G401.6 (cell line): ENCODE measurements around the gene EPDR1.

Source experiments
- FAIRE-seq: peaks from 2 replicates; lab custom pipeline; 2012; peaks lifted over from hg19 to GRCh38; lab: Jason Lieb, UNC

Gene EPDR1

DNA sequence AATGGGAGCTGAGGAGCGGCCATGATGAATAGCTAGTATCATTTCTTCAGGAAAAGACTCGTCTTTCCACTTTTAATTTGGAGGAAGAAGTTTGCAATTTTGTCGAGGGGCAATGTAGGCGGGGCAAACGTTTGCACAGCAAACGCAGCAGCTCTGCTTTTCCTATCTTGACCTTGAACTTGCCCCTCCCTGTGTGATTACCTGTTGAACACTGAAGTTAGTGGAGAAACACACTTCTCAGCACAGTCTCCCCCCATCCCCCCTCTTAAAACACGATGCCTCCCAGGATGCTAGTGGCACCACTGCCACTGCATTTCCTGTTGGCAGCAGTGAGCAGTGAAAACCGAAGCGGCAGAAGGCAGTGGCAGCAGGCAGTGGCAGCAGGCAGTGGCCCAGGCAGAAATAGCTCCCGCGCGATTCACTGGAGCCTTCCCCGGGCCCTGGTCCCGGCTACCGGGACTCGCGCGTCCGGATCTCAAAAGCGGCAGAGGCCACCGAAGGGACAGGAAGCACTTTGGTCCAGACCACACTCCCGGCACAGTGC lies at the start of gene EPDR1:
TSS of gene EPDR1 (plus strand) at position 336 of the 544 bp plus-strand sequence. CDS start 300 bp downstream, outside the sequence.
- FAIRE-seq = no peak

DNA sequence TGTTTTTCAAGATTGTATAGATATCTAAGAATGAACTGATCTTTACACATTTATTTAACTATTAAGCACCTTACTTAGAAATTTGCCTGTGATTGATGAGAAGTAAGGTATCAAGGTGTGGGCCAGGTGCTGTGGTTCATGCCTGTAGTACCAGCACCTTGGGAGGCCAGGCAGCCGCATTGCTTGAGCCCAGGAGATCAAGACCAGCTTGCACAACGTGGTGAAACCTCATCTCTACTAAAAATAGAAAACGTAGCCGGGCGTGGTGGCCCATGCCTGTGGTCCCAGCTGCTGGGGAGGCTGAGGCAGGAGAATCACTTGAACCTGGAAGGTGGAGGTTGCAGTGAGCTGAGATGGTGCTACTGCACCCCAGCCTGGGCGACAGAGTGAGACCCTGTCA lies 38.4 kb upstream of the EPDR1 start:
- no peak for FAIRE-seq

DNA sequence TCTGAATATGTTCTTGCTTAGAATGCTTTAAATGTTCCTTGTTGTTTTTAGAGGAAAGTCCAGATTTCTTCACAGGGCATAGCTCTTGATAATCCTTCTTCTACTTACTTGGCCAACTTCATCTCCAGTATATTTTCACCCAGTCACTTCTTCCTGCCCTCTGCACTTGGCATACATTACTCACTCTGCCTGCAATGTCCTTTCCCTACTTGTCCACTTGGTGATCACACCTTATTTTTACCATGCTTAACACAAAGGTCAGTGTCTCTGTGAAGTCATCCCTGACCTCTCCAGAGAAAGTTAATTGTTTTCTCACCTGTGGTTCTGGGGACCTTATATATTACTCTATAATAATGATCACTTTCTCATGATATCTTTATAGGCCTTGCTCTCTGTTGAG lies 27.1 kb upstream of the EPDR1 start:
- no peak for FAIRE-seq

DNA sequence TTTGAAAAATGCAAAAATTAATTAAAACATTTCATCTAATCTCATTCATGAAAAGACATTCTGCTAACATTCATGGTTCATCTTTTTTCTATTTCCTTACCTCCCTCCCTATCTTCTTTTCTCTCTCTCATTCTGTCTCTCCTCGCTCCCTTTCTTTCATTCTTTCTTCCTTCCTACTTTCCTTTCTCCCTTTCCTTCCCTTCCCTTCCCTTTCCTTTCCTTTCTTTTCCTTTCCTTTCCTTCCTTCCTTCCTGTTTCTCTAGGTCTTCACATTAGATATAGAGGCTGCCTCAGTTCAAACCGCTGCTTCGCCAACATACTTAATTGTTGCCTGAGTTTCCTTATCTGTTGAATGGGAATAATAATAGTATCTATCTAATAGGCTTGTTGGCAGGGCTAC lies 25.8 kb upstream of the EPDR1 start:
- FAIRE-seq = no peak

DNA sequence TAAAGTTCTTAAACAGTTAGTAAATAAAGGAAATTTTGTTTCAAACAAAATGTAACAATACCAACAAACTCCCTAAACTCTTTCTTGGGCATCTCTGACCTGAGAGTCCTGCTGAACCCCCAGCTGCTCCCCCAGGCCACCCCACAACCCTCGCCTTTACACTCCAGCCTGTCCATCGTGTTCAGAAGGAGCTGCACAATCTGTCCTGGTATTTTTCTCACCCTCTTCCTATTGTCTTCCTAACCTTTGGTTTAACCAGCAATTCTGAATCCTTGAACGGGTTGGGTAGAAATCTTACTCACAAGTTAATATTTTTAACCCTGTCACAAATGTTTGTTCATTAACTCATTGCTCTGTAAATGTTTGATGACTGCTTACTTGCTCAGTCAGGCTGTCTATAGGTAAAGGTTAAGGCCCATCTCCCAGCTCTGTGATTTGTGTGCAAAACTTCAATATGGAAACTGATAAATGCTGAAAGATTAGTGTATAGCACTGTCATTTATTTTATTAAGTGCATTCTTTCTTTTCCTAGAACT lies 20.7 kb upstream of the EPDR1 start:
- FAIRE-seq = no peak

DNA sequence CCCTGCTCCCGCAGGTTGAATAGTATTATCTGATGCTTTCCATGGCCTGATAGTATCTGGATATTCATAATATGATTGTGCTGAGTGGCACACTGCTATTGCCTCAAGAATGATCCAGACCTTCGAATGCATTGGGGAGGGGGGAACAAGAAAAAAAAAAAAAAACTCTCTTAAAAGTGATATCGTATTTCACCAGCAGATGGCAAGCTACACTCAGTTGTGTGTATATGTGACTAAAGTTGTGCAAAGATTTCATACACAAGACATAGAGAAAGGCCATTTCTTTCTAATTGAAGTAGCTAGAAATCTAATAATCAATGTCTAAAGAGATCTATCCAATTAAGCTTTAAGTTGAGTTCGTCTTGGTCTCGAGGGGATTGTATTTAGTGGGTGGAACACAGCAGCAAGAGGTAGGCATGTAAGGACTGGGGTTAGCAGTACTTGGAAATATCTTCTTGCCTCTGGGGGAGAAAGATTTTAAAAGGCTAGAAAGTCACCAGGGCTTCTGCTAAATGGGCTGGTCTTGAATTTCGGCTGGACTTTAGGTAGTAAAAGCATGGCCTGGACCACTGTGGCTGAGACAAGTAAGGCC lies 19.1 kb upstream of the EPDR1 start:
- FAIRE-seq = peak; percentile 57

DNA sequence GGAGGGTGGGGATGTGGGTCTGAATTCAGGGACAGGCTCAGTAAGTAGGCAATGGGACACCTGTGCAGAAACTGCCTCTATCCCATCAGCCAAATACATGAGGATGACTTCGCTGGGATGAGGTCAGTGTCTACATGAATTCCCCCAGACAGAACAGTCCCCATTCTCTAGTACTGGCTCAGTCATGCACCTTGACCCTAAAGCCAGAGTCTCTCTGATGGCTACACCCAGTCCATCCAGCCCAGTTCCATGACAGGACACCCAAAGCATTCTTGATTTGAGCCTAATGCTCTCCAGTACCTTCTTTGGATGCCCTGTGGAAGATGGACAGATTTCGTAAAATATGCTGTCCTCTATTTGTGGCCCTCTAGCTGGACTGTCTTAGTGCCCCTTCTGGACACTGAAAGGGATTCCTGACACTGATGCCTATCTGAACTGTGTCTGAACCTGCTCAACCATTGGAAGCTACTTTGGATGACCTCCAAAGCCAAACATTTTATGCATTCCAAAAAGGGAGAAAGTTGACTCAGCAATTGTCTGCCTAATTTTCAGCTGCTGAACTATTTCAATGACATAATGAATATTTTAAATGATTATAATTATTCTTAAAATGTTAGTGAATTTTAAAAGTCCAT lies 18.4 kb upstream of the EPDR1 start:
- FAIRE-seq = no peak

DNA sequence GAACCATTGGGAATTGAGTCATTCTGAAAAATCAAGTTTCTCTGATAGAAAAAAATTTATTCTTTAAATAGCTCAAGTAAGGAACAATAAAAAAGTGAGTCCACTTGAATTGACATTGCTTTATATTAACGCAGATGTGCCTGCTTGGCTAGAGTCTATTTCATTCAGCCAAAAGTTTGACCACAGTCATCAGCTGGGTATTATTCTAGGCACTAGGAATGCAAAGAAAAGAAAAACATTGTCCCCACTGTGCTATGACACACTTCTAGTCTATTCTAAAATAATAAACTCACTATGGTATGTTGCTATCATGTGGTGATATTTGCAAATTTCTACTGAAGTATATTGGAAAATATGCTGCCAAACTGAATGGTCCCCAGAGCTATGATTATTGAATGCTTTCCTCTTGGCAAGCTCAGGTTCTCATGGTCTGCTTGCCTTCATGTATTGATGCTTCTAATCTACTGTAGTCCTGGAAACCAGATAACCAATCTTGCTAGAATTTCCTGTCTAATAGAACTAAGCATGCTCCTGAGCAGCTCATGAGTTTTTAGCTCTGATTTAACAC lies 12.1 kb upstream of the EPDR1 start:
- FAIRE-seq = no peak

DNA sequence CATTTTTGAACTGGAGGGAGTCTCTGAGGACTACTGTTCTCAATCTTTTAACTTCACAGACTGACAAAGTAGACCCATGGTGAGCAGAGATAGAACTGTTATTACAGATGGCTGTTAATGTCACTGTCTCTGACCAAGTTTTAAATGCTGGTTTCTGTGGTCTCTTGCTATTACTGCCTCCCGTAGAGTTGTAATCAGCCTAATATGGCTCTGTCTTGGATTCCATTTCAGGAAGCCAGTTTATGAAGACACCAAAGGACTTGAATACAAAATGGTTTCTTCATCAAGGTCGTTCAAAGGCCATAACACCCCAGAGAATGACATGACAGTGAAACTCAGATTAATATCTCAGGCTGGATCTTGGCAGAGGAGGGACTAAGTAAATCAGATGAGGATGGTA lies 7.7 kb upstream of the EPDR1 start:
- FAIRE-seq = no peak

DNA sequence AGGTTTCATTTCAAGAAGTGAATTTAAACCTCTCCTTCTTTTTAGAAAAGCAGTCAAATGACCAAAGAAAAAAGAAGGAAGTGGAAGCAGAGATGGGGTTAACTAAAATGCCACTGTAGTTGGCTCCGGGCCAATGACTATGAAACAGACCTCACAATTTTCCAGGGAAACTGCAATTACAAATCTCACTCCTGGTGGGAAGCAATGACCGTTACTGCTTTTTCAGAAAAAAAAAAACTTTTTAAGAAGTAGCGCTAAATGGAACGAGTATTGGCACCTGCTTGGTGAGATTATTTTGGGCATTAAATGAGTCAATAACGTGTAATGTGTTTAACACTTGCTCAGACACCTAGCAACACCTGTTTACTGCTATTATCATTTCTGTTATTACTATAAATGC lies 5.0 kb upstream of the EPDR1 start:
- FAIRE-seq = no peak

DNA sequence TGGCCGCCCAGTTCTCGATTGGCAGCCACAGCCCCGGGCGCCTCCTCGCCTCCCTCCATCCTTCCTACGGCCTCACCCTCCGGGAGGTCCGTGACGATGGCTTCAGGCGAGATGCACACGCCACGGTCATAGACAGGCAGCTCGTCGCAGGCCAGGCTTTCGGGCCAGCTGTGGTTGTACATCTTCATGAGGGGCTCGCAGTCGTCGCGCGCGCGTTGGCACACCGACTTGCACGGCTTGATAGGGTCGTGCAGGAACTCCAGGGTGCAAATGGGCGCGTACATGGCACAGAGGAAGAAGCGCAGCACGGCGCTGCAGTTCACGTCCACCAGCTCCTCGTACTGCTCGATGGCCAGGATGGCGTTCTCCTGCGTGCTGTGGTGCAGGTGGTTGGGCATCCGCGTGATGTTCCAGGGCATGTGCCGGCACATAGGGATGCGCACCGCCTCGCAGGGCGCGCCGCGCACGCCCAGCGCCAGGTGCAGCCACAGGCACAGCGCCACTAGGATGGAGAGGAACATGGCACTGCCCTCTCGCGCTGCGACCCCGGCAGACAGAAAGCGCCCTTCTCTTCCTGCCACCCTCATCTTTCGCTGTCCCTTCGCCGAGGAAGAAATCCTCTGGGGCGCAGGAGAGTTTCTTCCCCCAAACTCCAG lies 4.3 kb upstream of the EPDR1 start:
- no peak for FAIRE-seq

DNA sequence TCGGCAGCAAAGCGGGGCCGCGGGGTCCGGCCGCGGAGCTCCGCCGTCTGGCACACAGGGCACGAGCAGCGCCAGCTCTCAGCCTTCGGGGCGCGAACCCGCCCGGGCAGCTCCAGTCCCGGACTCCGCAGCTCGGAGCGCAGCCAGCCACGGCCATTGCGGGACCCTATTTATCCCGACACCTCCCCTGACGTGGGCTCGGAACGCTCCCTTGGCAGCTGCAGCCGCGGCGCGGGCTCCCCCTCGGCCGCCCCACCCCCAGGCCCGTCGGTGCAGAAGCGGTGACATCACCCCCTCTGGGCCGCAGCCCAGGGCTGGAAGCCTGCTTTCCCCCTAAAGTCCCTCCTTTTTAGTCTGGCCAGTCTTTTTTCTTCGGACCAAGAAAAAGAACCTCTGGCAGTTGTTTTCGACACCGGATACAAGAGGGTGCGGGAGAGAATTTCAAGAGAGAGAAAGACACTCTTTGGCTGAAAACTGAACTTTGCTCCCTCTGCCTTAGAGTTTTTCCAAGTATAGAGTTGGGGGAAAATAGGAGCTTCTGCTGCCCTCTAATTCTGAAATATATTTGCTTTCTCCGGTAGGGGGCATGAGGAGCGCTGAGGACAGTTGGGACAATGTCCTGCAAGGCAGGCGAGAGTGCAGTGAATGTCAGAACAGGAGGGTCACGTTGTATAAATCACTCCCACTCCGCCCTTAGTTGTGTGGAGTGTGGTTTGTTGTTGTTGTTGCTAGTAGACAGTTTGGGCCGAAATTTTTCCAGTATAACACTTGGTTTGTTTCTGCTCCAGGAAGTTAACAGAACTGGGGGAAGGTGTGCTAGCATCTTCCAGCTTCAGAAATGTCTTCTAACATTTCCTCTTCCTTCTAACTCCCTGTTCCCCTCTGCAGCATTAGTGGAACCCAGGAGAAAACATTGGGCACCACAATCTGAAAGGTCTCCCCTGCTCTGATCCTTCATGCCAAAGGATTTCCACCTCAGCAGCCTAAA lies 3.5 kb upstream of the EPDR1 start, which contains the start of gene SFRP4:
TSS of gene SFRP4 (minus strand) at position 145 of the 988 bp plus-strand sequence. CDS start 280 bp downstream, outside the sequence.
- FAIRE-seq = no peak

DNA sequence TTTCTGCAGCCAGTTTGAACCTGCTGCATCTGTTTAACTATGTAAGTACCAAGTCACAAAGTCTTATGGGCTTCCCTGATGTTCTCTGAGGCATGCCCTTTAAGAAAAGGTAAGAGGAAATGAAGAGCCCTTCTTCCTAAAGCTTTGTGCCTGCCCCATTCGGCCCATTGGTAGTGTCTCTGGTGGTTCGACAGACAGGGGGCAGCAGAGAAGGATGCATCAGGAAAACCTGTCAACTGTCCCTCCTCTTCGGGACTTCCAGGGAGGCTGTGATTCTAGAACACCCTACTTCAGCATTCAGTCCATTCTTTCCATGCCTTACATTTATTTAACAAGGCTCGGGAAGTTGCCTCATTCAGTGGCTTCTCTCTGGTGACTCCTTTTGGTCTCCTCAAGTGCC lies 1.9 kb upstream of the EPDR1 start:
- no peak for FAIRE-seq

DNA sequence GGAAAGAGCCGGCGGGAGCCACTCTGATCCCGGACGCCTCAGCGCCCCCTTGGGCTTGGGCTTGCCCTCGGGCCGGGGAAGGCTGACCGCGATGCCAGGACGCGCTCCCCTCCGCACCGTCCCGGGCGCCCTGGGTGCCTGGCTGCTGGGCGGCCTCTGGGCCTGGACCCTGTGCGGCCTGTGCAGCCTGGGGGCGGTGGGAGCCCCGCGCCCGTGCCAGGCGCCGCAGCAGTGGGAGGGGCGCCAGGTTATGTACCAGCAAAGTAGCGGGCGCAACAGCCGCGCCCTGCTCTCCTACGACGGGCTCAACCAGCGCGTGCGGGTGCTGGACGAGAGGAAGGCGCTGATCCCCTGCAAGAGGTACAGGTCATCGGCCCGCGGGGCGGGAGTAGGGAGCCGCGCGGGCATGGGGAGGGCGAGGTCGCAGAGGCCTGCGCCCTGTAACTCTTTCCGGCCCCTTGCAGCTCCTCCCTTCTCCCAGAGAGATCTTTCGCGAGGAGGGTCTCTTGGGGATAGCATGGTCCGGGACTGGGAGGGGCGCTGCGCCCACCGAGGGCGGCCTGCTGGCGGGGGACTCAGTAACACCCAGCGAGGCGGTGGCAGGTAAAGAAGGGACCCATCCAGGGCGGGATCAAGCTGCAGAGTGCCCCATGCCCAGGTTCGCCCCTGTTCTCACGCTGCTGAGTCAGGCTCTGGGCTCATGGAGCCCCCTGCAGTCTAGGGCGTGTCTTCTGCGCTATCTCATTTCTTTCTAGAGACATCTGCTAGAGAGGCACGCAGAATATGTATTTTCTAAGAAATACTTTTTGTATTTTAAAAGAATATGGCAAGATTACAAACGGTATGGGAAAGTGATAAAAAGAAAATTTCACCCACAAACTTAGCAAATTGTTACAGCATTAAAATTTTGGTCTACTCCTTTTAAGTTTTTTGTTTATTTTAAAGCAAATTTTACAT lies 687 bp downstream of the EPDR1 start:
- FAIRE-seq = no peak

DNA sequence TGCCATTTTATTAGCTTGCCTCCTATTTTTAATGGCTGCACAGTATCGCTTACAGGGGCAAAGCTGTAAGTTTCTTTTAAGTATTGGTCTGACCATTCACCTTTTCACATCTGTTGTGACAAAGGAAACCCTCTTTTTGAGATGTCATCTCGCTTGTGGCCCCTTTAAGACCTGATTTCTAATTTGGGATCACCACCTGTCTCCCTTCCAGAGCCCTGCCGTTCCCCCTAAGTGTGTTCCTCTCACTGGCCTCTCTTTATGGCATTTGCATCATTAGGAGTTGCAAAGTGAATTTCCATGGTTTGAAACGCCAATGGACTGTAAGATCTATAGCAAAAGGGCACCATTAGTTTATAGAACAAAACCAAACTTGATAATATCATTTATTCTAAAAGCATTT lies 1.4 kb downstream of the EPDR1 start:
- FAIRE-seq = no peak

DNA sequence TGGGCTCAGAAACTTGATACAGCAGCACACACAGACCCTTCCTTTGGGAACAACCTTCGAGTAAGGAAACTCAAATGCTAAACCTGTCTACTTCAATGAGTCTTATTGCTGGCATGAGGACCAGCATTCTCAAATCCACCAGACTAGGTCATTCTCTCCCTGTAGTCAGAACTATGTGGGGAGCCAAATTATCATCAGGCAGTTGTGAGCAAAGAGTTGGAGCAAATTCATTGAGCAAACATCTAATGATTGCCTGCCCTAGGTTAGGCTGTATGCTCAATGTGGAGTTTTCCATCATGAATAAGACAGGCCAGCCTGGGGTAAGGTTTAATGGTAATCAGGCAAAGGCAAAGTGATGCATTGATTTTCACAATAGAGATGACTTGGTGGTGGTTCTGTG lies 3.6 kb downstream of the EPDR1 start:
- no peak for FAIRE-seq

DNA sequence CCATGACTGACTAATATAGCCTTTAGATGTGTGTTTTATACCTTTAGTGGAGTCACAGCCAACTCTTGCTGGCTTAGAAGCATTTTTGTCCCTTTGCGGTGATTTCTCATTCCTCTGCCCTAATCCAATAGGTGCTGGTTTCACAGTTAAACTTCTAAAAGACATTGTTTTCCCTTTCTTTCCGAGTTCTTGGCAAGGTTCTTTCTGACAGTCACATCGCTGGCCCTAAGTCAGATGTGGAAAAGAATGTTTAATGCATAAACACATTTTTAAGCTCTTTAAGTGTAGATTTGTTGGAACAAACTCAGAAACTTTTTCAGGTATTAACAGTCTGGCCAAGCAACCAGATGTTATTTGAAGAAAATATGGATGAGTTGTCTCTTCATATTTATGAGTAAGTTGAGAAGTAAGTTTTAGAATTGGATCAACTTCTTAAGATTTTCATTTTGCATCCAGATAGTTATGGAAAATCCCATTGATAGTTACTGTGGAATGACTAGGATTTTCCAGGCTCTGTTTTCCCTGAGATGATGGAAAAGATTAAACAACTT lies 4.1 kb downstream of the EPDR1 start:
- FAIRE-seq = no peak

DNA sequence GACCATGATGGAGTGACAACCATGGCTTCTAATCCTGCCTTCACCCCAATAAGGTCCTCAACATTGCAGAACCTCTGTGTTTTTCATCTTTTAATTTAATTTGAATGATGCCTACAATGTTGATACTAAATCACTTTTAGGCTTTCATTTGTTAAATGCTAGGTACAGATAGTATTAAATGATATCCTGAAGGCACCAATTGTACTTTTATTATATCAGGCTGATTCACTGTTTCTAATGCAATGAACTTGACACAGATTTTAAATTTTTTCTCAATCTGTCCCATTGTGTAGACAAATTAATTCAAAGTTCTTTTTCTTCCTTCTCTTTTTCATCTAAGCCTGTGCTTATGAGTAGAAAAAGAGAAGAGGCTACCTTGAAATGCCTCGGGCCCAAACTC lies 5.2 kb downstream of the EPDR1 start:
- FAIRE-seq = no peak

DNA sequence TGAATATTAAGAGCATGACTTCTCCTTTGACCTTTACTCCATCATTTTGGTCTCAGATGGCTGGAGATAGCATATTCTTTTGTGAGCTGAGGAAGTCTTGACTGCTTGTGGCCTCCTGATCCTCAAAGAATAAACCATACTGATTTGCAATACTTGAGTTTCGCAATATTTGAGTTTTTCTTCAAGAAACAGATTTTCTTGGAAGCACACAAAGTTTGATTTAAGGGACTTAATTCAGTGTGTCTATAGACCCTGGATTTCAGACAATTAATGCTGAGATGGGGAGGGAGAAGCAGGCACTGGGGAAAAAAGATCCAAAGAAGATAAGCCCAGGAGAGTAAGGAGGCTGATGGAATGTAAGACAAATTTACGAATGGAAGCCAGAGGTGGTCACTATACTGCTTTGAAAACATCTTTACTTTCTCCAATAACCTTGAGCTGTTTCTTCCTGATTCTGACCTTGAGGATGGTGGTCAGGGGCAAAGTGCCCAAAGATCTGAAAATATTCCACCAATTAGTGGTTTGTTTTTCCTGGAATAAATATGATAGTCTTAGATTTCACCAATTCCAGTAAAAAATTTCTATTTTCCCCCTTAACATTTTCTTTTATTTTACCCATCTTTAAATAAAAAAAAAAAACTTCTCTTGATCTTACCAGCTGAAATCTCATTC lies 7.5 kb downstream of the EPDR1 start:
- no peak for FAIRE-seq

DNA sequence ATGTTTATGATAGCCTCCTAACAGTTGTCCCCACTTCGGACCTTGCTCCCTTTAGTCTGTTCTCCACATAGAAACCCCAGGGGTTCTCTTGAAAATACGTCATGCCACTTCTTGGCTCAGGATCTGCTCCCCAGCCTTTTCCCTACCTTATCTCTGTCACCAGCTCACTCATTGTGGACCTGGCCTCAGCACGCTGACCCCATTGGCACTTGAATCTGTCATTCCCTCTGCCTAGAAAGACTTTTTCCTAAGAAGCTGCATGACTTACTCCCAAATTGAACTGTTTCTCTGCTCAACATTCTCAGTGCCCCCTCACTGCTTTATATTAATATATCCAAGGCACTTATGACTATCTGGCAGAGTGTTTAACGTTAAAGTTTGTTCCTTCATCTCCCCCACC lies 8.4 kb downstream of the EPDR1 start:
- FAIRE-seq = no peak
